HG03342 (cell line): ENCODE results near the gene ONECUT2.
"Not testable (repeated sequence)": the region's sequence is repeated elsewhere in the genome, so short reads cannot be mapped to it uniquely, and the experiment has no call there.

Source experiments
- ATAC-seq: cut with Tn5 transposase; IDR thresholded peaks from one replicate; pipeline ENCODE4 v1.9.1; 2021; ENCODE audit warnings: mild to moderate bottlenecking, moderate library complexity; ENCODE audit not compliant: unreplicated experiment

The ONECUT2 gene

DNA sequence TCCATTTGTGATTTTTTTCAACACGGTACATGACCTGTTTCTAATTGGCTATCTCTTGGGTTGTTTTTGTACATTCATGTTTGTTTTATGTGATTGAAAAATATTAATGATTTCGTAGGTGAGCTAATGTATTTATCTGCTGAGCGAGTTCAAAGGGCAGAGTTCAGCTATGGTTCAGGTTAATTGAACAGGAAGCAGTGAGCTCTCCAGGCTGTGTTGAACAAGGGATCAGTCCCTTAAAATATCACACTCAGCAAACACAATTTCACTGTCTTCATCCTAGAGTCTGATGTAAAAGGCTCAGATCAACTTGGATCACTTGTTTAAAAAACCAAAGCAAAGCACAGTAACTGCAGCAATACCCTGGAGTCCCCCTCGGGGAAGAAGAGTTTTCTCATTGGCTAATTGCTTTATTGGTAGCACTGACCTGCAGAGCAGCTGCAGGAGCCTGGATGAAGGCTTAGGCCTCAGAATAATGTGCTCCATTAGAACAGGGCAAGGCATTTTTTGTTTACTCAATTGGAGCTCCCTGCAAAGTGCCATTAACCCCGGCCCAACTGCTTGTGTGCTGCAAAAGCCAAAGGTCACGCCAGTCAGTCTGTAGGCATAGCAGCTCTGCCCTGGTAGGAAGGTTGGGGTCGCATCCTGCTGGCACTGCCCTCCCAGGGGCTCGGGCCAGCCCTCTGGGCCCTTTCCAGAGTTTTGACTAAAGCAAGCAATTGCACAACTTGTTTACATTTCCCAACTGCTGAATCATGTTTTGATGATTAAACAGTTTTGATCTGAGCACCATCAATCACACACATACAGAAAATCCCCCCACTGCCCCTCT is 10.5 kb downstream of the ONECUT2 start:
- no peak for ATAC-seq

DNA sequence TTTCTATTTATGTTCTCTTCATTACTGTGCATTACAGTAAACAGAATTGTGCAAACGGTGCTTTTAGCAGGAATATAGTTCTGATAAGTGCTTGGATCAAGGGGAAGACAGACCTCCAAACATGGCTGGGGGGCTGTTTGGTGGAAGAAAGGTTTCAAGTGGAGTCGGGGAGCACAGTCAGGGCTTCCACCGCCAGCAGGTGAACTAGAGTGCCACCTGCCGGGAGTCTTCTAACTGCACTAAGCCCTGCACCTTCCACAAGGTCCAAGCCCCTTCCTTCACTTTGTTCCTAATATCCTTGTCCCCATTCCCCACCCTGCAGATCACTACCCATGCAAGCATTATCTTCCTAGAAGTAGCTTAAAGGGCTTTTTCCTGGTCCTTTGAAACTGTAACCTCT is 11.1 kb downstream of the ONECUT2 start:
- no peak for ATAC-seq

DNA sequence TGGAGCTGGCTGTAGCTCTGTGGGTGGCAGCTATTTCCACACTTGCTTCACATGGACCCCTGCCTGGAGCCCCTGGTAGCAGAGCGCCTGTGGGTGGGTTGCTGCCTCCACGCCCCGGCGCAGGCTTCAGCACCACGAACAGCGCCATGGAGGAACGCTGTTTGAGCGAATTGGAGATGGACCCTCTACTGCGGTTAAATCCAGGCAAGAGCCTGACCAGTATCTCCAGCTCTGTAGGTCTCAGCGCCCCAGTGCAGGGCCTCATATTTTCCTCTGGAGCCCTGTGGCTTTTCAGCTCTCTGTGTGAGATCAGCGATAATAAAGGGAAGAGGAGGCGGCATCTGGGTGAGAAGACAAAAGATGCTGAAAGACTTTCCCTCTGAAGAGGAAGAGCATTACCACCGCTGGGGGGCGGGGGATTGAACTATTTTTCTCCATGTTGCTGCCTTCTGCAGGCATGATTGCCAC is 12.0 kb downstream of the ONECUT2 start:
- ATAC-seq = no peak

DNA sequence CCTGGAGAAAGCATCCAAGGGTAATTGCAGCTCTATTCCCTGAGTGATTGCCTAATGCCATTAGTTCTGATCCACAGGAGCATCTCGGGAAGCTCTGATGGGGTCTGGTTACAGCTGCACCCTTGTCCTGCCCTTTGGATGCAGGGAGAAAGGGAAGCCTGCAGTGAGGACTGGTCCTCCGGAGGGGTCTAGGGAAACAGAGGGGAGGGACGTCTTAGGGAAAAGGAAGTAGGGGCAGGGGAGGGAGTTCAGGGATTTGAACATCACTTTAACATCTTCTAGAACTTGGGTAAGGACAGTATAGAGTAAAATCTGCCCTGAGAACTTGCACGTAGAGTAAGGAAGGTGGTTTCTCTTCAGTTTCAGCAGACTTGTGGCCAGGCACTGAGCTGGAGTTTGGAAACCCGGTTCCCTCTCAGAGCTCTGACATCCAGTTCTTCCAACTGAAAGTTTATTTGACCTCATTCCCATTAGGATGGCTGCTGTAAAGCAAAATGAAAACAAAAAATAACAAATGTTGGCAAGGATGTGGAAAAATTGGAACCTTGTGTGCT is 20.5 kb downstream of the ONECUT2 start:
- ATAC-seq = no peak

DNA sequence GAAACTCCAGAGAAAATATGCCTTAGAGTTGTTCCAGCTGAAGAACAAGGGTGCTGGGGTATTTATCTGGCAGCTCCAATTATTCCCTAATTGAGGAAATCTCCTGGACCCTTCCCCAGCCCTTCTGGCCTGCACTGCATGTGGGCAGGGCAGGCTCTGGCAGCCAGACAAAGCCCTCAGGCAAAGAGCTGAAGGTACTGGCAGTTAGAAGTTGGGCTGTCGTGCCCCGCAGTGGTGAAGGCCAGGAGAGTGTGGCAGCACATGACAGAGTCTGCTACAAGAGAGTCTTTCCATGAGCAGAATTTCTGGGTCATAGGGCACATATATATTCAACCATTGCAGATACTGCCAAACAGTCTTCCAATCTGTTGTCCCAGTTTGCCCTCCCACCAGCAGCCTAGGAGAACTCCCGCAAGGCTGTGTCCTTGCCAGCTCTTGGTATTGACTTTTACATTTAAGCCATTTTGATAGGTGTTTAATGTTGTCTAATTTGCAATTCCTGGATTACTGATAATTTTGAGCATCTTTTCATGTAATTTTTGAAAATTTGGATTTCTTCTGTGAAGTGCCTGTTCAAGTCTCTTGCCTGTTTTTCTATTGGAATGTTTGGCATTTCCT is 26.6 kb downstream of the ONECUT2 start:
- no peak for ATAC-seq

DNA sequence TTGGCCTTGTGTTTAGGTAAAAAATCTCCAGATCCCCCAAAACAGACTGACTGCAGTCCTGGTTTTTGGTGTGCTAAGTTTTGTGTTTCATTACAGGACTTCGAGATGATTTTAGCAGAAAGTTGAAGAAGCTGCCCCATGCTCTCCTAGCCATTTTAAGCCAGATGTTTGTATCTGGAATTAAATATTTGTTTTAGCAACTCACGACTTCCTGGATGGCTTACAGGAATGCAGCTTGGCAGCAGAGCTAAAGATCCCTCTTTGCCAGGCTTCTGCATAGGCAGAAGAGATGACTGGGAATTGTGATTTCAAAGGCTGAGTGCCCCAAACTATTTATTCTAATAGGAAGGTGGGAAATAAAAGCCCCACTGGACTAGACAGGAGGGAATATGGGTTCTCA is 31.1 kb downstream of the ONECUT2 start:
- no peak for ATAC-seq

DNA sequence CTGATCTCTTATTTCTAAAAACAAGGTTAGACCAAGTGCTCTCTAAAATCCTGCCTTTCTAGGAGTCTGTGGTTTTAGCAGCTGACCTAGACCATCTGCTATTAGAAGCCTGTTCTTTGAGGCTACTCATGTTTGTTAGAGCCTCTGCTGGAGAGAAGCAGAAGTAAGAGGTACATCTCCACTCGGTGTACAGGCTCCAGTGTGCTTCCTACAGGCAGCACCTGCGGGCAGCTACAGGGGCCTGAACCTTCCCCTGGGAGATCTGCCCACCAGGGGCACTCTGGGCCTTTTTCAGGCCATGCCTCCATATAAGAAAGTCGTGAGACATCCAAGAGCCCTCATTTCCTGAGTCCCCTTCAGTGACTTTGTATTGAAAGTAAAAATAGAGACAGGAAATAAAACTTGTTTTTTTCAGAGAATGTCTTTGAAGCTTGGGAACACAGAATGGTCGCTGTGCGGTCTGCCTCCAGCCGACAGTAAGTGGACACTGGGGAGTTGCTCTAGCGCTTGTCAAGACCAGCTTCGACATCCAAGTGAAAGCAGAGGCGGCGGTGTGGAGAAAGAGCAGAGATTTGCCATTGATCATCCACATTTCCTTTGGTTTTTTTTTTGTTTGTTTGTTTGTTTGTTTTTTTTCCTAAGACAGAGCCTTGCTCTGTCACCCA is 31.7 kb downstream of the ONECUT2 start:
- no peak for ATAC-seq

DNA sequence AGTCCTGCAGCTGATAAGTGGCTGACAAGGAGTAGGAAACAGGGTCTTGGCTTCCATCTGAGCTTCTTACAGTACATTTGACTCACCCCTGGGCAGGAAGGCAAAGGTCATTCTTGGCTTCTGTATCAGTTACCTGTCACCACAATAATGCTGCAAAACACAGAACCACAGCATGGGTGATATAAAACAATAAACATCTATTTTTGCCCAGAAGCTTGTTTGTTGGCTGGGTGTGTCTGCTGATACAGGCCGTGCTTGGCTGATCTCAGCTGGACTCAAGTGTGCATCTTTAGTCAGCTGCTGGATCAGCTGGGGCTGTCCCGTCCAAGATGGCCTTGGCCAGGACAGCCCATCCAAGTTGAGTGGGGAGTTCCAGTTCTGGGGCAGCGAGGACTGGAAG is 34.7 kb downstream of the ONECUT2 start:
- no peak for ATAC-seq

DNA sequence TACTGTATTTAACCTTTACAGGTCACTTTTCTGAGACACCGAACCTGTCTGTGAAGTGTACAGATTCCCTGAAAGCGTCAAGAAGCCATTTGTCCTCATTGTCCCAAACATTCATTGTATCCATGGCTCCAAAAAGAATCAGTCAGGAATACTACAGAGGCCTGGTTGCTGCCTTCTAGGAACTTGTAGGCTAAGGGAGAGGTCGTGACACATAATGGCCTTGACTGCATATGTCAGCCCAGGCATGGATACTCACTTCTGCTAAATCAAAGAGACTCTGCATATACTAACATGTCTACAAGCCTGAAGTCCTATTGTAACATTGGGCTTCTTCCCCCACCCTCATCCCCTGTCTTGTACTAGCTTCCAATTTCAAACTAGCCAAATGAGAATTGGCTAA is 40.2 kb downstream of the ONECUT2 start:
- no peak for ATAC-seq

DNA sequence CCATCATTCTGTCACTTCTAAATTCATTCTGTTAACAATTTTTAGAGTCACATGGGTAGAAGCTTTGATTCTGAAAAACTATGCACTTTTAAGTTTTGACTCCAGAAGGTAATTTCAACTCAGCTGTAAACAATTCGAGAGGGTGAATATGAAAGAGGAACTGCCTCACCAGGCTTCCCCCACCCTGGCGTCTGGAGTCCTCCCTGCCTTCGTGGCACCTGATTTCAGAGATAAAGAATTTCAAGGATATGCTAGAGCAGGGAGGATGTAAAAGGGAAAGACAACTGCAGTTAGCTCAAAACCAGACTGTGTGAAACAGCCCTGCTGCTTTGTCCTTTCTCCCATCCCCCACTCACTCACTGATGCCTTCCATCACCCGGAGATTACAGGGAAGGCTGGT is 40.7 kb downstream of the ONECUT2 start:
- ATAC-seq = no peak

DNA sequence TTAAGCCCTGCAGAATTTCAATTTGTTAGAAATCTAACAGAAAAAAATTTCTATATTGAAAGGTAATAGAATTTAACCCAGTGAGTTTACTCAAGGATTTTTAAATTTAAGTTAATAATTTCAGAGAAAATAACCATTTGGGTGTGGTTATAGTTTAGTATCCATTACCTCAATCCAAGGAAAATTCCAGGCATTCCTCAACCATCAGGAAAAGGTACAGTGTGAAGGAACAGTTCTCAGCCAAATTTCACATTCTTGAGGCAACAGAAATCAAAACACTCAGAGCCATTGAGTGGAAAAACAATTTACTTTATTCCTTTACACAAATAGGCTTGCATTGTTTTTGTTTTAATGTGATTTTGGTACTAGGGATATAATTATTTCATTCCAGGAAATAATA is 45.6 kb downstream of the ONECUT2 start:
- ATAC-seq = no peak

DNA sequence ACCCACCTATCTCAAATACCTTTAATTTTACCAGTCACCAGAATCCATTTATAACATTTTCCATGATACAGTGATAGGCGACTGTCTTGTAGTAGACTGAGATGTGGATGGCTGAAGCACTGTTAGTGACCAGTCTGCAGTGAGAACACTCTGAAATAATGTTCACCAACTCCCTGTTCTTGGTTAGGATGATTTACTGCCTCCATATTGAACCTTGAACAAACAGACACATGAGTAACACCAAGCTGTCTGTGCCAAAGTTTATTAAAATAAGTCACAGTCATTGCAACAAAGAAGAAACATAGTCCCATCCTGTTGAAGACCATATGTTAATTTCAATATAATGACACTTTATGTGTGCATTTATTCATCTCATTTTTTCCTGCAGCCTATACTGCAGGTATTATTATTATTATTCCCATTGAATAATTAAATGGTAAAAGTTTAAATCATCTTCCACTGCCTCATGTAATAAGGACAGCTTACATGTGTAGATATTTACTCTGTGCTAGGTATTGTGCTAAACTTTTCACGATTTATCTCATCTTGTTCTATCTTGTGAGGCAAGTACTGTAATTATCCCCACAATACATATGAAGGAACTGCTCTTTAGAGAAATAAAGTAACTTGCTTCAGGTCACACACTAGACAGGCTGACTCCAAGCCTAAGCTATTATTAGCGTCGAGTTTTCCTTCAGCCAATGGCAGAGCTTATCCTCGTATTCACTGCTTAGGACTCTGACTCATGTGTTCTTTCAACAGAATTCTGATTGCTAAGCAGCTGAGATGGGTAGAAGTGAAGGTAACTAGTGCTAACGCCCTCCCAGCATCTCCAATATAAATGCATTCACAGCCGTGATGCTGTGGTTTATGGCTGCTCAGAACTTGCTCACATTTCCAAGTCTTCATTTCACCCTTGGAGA is 62.5 kb downstream of the ONECUT2 start:
- no peak for ATAC-seq

DNA sequence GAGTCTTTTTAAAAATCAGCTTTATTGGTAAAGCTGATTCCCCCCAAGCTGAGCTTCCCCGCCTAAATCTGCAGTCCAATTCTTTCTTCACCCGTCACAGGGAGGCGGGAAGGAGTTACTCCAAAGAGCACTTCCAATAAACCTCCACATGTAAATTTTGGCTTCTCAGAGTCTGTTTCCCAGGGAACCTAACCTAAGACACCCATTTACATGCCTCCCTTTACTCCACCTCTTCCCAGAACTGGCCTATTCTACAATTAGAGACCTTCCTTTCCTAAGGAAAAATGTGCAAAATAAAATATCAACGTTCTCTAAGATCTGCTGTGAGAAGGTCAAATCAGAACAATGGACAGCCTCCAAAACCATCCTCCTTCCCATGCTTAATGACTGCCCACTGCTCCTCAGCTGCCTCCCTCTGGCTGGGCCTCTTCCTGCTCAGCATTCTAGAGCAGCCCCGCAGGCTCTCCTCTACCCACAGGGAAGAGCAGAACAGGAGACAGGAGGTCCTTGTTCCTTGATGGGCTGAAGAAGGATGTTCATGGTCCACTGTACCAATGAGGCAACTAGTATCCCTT is 63.6 kb downstream of the ONECUT2 start:
- no peak for ATAC-seq

DNA sequence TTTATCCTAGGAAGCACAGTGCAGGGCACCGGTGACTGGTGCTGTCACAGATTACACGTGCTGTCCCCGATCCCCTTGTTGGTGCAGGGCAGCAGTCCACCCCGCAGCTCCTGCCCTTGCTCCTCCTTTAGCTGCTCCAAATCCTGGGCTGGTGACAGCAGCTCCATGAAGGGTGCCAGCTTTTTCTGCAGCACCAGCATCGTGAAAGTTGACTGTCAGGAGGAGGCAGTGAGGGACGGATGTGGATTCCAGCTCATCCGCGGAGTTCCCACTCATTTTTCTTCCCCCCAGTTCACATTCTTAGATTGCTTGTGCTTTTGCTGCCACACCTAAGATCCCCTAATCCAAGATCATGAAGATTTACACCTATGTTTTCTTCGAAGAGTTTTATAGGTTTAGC is 67.5 kb downstream of the ONECUT2 start:
- ATAC-seq = no peak

DNA sequence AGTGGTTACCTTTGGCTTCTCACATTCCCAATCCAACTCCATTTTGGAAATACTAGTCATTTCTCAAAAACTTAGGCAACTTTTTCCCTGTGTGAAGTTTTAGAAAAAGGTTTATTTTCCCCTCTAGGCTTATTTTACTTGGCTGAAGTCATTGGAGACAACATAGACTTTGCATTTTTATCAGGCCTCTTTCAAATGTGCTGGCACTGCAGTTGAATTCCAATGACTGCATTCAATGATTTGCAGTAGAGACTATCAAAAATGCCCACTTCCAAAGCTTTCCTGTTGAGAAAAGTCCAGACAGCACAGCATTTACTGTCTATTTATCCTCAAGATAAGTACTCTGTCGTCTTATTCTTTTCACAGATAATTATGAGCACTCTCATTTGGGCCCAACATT is 70.1 kb downstream of the ONECUT2 start:
- ATAC-seq = no peak

DNA sequence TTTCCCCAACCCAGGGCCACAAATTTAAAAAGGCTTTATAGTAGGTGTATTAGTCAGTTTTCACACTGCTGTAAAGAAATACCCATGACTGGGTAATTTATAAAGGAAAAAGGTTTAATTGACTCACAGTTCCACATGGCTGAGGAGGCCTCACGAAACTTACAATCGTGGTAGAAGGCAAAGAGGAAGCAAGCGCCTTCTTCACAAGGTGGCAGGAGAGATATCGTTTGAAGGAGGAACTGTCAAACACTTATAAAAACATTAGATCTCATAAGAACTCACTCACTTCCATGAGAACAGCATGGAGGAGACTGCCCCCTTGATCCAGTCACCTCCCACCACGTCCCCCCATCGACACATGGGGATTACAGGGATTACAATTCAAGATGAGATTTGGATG is 80.9 kb downstream of the ONECUT2 start:
- ATAC-seq = no peak

DNA sequence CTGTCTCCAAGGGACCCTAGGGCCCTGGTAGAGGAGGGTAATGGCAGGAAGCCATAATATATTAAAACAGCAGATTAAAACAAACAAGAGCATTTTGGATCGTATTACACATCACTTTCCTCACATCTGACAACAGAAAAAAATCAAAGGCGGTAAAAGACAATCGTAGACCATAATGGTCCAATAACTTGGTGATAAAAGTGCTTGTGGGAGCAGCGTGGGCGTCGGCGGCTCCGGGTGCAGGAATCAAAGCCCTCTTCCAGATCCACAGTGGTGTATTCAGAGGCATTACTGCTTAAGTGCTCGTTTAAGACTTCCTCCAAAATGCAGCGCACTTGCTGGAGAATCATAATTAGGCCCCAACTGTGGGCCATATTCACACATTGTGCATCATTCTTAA is 83.4 kb downstream of the ONECUT2 start:
- no peak for ATAC-seq

DNA sequence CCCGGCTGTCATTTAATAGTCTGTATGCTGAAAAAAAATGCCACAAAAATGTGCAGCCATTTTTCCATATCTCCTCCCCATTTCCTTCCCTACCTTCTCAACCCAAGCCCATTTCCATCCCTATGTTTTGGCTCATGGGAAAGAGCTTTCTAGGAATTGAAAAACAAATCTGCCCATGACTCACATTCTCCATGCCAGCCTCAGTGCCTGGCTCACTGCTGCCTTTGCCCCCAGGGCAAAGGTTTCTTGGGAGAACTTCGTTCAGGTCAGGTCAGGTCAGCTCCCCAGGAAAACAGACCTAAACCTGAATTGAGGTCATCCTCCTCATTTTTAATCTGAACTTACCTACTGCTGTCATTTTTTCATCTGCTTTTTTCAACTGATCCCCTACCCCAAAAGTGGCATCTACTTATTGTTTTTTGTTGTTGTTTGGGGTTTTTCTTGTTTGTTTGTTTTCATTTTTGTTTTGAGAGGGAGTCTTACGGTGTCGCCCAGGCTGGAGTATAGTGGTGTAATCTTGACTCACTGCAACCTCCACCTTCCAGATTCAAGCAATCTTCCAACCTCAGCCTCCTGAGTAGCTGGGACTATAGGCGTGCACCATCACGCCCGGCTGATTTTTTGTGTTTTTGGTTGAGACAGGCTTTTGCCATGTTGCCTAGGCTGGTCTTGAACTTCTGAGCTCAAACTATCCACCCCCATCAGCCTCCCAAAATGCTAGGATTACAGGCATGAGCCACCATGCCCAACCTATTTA is 84.7 kb downstream of the ONECUT2 start:
- ATAC-seq = no peak

DNA sequence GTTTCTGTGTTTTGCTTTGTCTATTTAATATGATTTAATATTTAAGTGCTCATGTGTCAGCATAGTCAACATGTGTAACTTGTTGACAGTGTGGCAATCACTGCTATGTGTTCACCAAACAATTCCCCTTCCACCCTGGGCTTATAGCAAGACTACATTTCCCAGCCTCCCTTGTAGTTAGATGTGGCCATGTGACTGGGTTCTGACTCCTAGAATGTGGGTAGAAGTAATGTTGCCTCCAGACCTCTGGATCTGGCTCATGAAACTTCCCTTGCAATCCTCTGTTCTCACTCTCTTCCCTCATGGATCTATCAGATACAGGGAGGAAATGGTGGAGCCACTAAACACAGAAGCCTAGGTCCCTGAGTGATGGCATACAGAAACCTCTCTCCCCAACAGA is 87.2 kb downstream of the ONECUT2 start:
- not testable (repeated sequence) for ATAC-seq
